GM23338 (cell line): ENCODE results near the gene RIPOR3. TPM values are rescaled to one million over a fixed set of nuclear protein-coding genes. Genes with fewer than 3 reads are reported as not detected.

Experiments used
- ATAC-seq: fragments of 200-7000 bp; cut with Tn5 transposase; 3 replicates; pipeline ENCODE4 v1.9.1; 2020
- DNase-seq: peaks from one replicate; pipeline ENCODE4 v3.0.0-alpha.2; 2015; ENCODE audit warnings: low spot score
- H2AFZ ChIP-seq: fragments of 200-600 bp; sonication (generic); 2 replicates; pipeline ENCODE4 v1.8.0; 2016; ENCODE audit warnings: antibody characterized with exemption, mild to moderate bottlenecking, moderate library complexity
- H3F3A ChIP-seq: fragments of 200-600 bp; sonication (generic); replicated peaks from 2 replicates; pipeline ENCODE4 v1.8.0; 2017; ENCODE audit warnings: antibody characterized with exemption, mixed run types, low read depth
- H3K27ac ChIP-seq: fragments of 200-600 bp; sonication (generic); 2 replicates; pipeline ENCODE4 v1.6.1; 2016; ENCODE audit warnings: low read depth
- H3K27me3 ChIP-seq: fragments of 200-600 bp; sonication (generic); 2 replicates; pipeline ENCODE4 v1.8.0; 2016; ENCODE audit warnings: mild to moderate bottlenecking, mixed run types, moderate library complexity; ENCODE audit not compliant: insufficient read depth
- H3K36me3 ChIP-seq: fragments of 200-600 bp; sonication (generic); 2 replicates; pipeline ENCODE4 v1.8.0; 2016; ENCODE audit warnings: mild to moderate bottlenecking; ENCODE audit not compliant: insufficient read depth
- H3K4me1 ChIP-seq: fragments of 200-600 bp; sonication (generic); 2 replicates; pipeline ENCODE4 v1.8.0; 2016; ENCODE audit warnings: mild to moderate bottlenecking, moderate library complexity; ENCODE audit not compliant: insufficient read depth
- H3K4me2 ChIP-seq: fragments of 200-600 bp; sonication (generic); 2 replicates; pipeline ENCODE4 v1.7.1; 2017; ENCODE audit warnings: mixed run types
- H3K4me3 ChIP-seq: fragments of 200-600 bp; sonication (generic); 2 replicates; pipeline ENCODE4 v1.6.1; 2016; ENCODE audit warnings: mixed run types
- H3K79me2 ChIP-seq: fragments of 200-600 bp; sonication (generic); replicated peaks from 2 replicates; pipeline ENCODE4 v1.8.0; 2017; ENCODE audit warnings: mild to moderate bottlenecking; ENCODE audit not compliant: insufficient read depth
- H3K9me2 ChIP-seq: fragments of 200-600 bp; sonication (generic); 2 replicates; pipeline ENCODE4 v1.8.0; 2017; ENCODE audit not compliant: insufficient read depth
- H4K20me1 ChIP-seq: fragments of 200-600 bp; sonication (generic); replicated peaks from 2 replicates; pipeline ENCODE4 v1.8.0; 2017; ENCODE audit warnings: mild to moderate bottlenecking; ENCODE audit not compliant: insufficient read depth
- H3K27ac Mint-ChIP-seq: 2 replicates; pipeline ENCODE4 v1.8.0; 2020; ENCODE audit warnings: inconsistent platforms, mild to moderate bottlenecking, moderate library complexity, mixed read lengths
- H3K27me3 Mint-ChIP-seq: 3 replicates; pipeline ENCODE4 v1.8.0; 2022; ENCODE audit warnings: low read depth, mild to moderate bottlenecking, moderate library complexity, mixed read lengths, inconsistent platforms; ENCODE audit not compliant: insufficient read depth, poor library complexity
- H3K36me3 Mint-ChIP-seq: 3 replicates; pipeline ENCODE4 v1.8.0; 2021; ENCODE audit warnings: low read depth, mild to moderate bottlenecking, inconsistent platforms, moderate library complexity, mixed read lengths
- H3K4me1 Mint-ChIP-seq: 3 replicates; pipeline ENCODE4 v1.8.0; 2020; ENCODE audit warnings: mild to moderate bottlenecking, inconsistent platforms, mixed read lengths
- H3K4me3 Mint-ChIP-seq: 3 replicates; pipeline ENCODE4 v1.8.0; 2021; ENCODE audit warnings: moderate library complexity, mild to moderate bottlenecking, inconsistent platforms, mixed read lengths
- H3K9me3 Mint-ChIP-seq: 3 replicates; pipeline ENCODE4 v1.8.0; 2020; ENCODE audit warnings: moderate library complexity, mild to moderate bottlenecking, inconsistent platforms, mixed read lengths
- CREB1 ChIP-seq: fragments of 250-450 bp; sonication (Bioruptor Pico); IDR thresholded peaks from 2 replicates; pipeline ENCODE4 v1.5.0; 2020; ENCODE audit warnings: low read depth, mild to moderate bottlenecking, moderate library complexity
- EZH2 ChIP-seq: fragments of 200-600 bp; sonication (generic); IDR thresholded peaks from one replicate; pipeline ENCODE4 v1.8.0; 2017; ENCODE audit warnings: antibody characterized with exemption, mild to moderate bottlenecking, low read depth; ENCODE audit not compliant: unreplicated experiment
- EZH2phosphoT487 ChIP-seq: fragments of 200-600 bp; sonication (generic); IDR thresholded peaks from one replicate; pipeline ENCODE4 v1.8.1; 2018; ENCODE audit warnings: antibody characterized with exemption; ENCODE audit not compliant: unreplicated experiment
- JUNB ChIP-seq: IDR thresholded peaks from one replicate; pipeline ENCODE4 v1.6.1; 2016; ENCODE audit warnings: antibody characterized with exemption; ENCODE audit not compliant: unreplicated experiment
- NANOG ChIP-seq: IDR thresholded peaks from 2 replicates; pipeline ENCODE4 v1.6.1; 2016; ENCODE audit warnings: antibody characterized with exemption, borderline replicate concordance
- POLR2AphosphoS5 ChIP-seq: IDR thresholded peaks from 2 replicates; pipeline ENCODE4 v1.6.1; 2016; ENCODE audit warnings: antibody characterized with exemption, low read depth
- STAT1 ChIP-seq: IDR thresholded peaks from one replicate; pipeline ENCODE4 v1.6.1; 2016; ENCODE audit warnings: antibody characterized with exemption; ENCODE audit not compliant: unreplicated experiment
- ZNF114 ChIP-seq: fragments of 250-450 bp; sonication (Bioruptor Pico); IDR thresholded peaks from 2 replicates; pipeline ENCODE4 v1.5.0; 2020; ENCODE audit warnings: mild to moderate bottlenecking, moderate library complexity
- ZNF331 ChIP-seq: fragments of 250-450 bp; sonication (Bioruptor Pico); IDR thresholded peaks from 2 replicates; pipeline ENCODE4 v1.5.0; 2020; ENCODE audit warnings: low read depth, mild to moderate bottlenecking, moderate library complexity
- polyA plus RNA-seq: library from polyadenylated mRNA; unstranded; fragments of >200 nt; fragmentation: Nextera tagmentation; extraction: Ambion mirVana; gene quantifications from 2 replicates; pipeline ENCODE4 v1.2.1, GENCODE V29; 2016
- total RNA-seq: library from RNA; depleted of rRNA; stranded (reverse); fragments of >200 nt; shearing (Covaris generic); gene quantifications from 2 replicates; pipeline ENCODE4 v1.2.3, GENCODE V29; 2014
- TF ChIP-seq, protein P1 (sequence below): IDR thresholded peaks from one replicate; pipeline ENCODE4 v1.6.1; 2018; ENCODE audit warnings: antibody characterized with exemption; ENCODE audit not compliant: unreplicated experiment
- TF ChIP-seq, protein P2 (sequence below): IDR thresholded peaks from 2 replicates; pipeline ENCODE4 v1.6.1; 2016; ENCODE audit warnings: antibody characterized with exemption
- TF ChIP-seq, protein P3 (sequence below): fragments of 250-450 bp; sonication (Bioruptor Pico); IDR thresholded peaks from 2 replicates; pipeline ENCODE4 v1.5.0; 2020; ENCODE audit warnings: mild to moderate bottlenecking, moderate library complexity
- TF ChIP-seq, protein P4 (sequence below), 2 experiments: fragments of 200-600 bp in 1 of 2; sonication (generic) in 1 of 2; conservative IDR thresholded peaks; 2 replicates each; pipeline versions ENCODE4 v1.5.1 to v1.6.1; 2016 to 2017; ENCODE audit warnings: antibody characterized with exemption in 2 of 2, low read depth in 2 of 2, mild to moderate bottlenecking in 2 of 2, moderate library complexity in 1 of 2

The RIPOR3 gene
- total and polyA plus RNA-seq, 2 experiments from 2014 or later = 4.9 to 6.3 TPM

DNA sequence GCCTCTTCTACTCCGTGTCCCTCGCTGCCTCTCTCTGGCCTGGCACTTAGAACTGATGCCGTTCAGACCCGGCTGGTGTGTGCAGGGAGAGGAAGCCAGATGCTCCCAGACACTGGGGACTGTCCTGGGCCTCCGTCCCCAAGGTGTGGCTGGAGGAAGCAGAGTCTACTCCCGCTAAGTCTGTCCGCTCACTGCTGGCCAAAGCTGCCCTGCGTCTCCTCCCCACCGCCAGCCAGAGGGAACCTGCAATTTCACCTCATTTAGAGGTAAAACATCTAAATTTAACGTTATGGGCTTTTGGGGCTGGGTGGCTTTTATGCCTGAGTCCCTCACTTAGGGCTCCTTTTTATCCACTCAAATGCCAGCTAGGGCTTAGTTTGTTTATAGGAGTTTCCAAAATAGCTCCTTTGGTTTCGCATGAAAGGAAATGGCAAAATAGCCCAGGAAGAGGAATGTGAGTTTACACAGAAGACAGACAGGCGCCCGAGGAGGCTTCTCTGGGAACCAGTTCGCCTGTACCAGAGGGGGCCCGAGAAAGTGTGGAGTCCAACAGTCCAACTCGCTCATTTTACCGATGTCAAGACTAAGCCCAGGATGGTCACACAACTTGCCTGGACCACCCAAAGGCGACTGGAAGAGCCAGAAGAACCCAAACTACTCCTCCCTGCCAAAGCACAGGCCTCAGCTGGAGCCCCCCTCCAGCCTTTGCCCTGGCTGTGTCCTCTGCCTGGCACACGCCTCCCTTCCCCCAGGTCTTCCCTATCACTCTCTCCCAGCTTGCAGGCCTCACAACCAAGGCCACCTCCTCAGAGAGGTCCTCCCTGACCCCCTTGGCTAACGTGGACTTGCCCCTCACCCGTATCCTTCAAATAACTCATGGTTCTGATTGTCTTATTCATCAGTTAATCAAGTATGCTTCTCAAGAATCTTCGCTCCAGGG, 54.5 kb downstream of the RIPOR3 start:
- peaks cover 34% of the 10 kb centered on the region for H3K27me3 Mint-ChIP-seq
- H3K9me2 ChIP-seq = no peaks in the 10 kb centered on the region
- peak overlapping the region; percentile 40; the same call in 1 of the 2 replicates for H2AFZ ChIP-seq
- peak overlapping the region; percentile 86 for H3K27ac Mint-ChIP-seq
- peaks cover 5% of the 10 kb centered on the region; the same call in 1 of the 2 replicates for H3F3A ChIP-seq
- peaks cover 45% of the 10 kb centered on the region for H3K4me1 Mint-ChIP-seq
- H3K4me3 ChIP-seq = no peak overlapping the region
- H3K27ac ChIP-seq = peak overlapping the region; percentile 39; the same call in 1 of the 2 replicates
- H3K4me3 Mint-ChIP-seq = peak overlapping the region; percentile 15; the same call in 1 of the 3 replicates
- no peaks in the 10 kb centered on the region for H3K36me3 ChIP-seq
- no peaks in the 10 kb centered on the region for H3K9me3 Mint-ChIP-seq
- no peaks in the 10 kb centered on the region; the same call in 2 of the 3 replicates for H3K36me3 Mint-ChIP-seq
- H3K4me2 ChIP-seq = peak overlapping the region; percentile 75
- H3K79me2 ChIP-seq = no peaks in the 10 kb centered on the region
- no peaks in the 10 kb centered on the region for H3K27me3 ChIP-seq
- no peak for ATAC-seq
- peak; percentile 29 for DNase-seq
- H3K4me1 ChIP-seq = peaks cover 29% of the 10 kb centered on the region
- TF ChIP-seq CREB1 (CRISPR knock-in tag) = no peak
- no peak for TF ChIP-seq EZH2phosphoT487
- no peak for TF ChIP-seq ZNF331 (CRISPR knock-in tag)
- TF ChIP-seq EZH2 = no peak
- no peak for TF ChIP-seq JUNB
- TF ChIP-seq, protein P1, sequence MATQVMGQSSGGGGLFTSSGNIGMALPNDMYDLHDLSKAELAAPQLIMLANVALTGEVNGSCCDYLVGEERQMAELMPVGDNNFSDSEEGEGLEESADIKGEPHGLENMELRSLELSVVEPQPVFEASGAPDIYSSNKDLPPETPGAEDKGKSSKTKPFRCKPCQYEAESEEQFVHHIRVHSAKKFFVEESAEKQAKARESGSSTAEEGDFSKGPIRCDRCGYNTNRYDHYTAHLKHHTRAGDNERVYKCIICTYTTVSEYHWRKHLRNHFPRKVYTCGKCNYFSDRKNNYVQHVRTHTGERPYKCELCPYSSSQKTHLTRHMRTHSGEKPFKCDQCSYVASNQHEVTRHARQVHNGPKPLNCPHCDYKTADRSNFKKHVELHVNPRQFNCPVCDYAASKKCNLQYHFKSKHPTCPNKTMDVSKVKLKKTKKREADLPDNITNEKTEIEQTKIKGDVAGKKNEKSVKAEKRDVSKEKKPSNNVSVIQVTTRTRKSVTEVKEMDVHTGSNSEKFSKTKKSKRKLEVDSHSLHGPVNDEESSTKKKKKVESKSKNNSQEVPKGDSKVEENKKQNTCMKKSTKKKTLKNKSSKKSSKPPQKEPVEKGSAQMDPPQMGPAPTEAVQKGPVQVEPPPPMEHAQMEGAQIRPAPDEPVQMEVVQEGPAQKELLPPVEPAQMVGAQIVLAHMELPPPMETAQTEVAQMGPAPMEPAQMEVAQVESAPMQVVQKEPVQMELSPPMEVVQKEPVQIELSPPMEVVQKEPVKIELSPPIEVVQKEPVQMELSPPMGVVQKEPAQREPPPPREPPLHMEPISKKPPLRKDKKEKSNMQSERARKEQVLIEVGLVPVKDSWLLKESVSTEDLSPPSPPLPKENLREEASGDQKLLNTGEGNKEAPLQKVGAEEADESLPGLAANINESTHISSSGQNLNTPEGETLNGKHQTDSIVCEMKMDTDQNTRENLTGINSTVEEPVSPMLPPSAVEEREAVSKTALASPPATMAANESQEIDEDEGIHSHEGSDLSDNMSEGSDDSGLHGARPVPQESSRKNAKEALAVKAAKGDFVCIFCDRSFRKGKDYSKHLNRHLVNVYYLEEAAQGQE = no peak
- TF ChIP-seq, protein P2, sequence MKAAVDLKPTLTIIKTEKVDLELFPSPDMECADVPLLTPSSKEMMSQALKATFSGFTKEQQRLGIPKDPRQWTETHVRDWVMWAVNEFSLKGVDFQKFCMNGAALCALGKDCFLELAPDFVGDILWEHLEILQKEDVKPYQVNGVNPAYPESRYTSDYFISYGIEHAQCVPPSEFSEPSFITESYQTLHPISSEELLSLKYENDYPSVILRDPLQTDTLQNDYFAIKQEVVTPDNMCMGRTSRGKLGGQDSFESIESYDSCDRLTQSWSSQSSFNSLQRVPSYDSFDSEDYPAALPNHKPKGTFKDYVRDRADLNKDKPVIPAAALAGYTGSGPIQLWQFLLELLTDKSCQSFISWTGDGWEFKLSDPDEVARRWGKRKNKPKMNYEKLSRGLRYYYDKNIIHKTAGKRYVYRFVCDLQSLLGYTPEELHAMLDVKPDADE = no peak
- TF ChIP-seq, protein P3, sequence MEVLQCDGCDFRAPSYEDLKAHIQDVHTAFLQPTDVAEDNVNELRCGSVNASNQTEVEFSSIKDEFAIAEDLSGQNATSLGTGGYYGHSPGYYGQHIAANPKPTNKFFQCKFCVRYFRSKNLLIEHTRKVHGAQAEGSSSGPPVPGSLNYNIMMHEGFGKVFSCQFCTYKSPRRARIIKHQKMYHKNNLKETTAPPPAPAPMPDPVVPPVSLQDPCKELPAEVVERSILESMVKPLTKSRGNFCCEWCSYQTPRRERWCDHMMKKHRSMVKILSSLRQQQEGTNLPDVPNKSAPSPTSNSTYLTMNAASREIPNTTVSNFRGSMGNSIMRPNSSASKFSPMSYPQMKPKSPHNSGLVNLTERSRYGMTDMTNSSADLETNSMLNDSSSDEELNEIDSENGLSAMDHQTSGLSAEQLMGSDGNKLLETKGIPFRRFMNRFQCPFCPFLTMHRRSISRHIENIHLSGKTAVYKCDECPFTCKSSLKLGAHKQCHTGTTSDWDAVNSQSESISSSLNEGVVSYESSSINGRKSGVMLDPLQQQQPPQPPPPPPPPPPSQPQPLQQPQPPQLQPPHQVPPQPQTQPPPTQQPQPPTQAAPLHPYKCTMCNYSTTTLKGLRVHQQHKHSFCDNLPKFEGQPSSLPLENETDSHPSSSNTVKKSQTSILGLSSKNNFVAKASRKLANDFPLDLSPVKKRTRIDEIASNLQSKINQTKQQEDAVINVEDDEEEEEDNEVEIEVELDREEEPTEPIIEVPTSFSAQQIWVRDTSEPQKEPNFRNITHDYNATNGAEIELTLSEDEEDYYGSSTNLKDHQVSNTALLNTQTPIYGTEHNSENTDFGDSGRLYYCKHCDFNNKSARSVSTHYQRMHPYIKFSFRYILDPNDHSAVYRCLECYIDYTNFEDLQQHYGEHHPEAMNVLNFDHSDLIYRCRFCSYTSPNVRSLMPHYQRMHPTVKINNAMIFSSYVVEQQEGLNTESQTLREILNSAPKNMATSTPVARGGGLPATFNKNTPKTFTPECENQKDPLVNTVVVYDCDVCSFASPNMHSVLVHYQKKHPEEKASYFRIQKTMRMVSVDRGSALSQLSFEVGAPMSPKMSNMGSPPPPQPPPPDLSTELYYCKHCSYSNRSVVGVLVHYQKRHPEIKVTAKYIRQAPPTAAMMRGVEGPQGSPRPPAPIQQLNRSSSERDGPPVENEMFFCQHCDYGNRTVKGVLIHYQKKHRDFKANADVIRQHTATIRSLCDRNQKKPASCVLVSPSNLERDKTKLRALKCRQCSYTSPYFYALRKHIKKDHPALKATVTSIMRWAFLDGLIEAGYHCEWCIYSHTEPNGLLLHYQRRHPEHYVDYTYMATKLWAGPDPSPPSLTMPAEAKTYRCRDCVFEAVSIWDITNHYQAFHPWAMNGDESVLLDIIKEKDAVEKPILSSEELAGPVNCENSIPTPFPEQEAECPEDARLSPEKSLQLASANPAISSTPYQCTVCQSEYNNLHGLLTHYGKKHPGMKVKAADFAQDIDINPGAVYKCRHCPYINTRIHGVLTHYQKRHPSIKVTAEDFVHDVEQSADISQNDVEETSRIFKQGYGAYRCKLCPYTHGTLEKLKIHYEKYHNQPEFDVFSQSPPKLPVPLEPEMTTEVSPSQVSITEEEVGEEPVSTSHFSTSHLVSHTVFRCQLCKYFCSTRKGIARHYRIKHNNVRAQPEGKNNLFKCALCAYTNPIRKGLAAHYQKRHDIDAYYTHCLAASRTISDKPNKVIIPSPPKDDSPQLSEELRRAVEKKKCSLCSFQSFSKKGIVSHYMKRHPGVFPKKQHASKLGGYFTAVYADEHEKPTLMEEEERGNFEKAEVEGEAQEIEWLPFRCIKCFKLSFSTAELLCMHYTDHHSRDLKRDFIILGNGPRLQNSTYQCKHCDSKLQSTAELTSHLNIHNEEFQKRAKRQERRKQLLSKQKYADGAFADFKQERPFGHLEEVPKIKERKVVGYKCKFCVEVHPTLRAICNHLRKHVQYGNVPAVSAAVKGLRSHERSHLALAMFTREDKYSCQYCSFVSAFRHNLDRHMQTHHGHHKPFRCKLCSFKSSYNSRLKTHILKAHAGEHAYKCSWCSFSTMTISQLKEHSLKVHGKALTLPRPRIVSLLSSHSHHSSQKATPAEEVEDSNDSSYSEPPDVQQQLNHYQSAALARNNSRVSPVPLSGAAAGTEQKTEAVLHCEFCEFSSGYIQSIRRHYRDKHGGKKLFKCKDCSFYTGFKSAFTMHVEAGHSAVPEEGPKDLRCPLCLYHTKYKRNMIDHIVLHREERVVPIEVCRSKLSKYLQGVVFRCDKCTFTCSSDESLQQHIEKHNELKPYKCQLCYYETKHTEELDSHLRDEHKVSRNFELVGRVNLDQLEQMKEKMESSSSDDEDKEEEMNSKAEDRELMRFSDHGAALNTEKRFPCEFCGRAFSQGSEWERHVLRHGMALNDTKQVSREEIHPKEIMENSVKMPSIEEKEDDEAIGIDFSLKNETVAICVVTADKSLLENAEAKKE (CRISPR knock-in tag) = no peak
- no peak for TF ChIP-seq ZNF114 (CRISPR knock-in tag)
- TF ChIP-seq POLR2AphosphoS5 = no peak
- TF ChIP-seq NANOG = no peak
- TF ChIP-seq, protein P4, sequence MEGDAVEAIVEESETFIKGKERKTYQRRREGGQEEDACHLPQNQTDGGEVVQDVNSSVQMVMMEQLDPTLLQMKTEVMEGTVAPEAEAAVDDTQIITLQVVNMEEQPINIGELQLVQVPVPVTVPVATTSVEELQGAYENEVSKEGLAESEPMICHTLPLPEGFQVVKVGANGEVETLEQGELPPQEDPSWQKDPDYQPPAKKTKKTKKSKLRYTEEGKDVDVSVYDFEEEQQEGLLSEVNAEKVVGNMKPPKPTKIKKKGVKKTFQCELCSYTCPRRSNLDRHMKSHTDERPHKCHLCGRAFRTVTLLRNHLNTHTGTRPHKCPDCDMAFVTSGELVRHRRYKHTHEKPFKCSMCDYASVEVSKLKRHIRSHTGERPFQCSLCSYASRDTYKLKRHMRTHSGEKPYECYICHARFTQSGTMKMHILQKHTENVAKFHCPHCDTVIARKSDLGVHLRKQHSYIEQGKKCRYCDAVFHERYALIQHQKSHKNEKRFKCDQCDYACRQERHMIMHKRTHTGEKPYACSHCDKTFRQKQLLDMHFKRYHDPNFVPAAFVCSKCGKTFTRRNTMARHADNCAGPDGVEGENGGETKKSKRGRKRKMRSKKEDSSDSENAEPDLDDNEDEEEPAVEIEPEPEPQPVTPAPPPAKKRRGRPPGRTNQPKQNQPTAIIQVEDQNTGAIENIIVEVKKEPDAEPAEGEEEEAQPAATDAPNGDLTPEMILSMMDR (conservative IDR thresholded peaks at IDR 0.05; ENCODE audit: low read depth in 2 of 2) = no peak
- no peak for TF ChIP-seq STAT1
- no peaks in the 10 kb centered on the region for H4K20me1 ChIP-seq
